Common myeloid progenitor, CD34-positive (primary cell): ENCODE results near the gene EIF5AL1. TPM values are rescaled to one million over a fixed set of nuclear protein-coding genes. Genes with fewer than 3 reads are reported as not detected.
"Not testable (repeated sequence)": the region's sequence is repeated elsewhere in the genome, so short reads cannot be mapped to it uniquely, and the experiment has no call there.

Experiments
- CTCF ChIA-PET: fragments of 350-600 bp; sonication (Branson Sonifier 250); formaldehyde crosslinking; loops from one replicate; lab custom pipeline; 2021; ENCODE audit warnings: antibody characterized with exemption; lab: Charles Lee
- POLR2A ChIA-PET: fragments of 350-600 bp; sonication (Branson Sonifier 250); formaldehyde crosslinking; loops from one replicate; lab custom pipeline; 2021; ENCODE audit warnings: antibody characterized with exemption; lab: Charles Lee
- DNase-seq, 3 donors: peaks; one replicate each; pipeline versions ENCODE4 v3.0.0 to v3.0.0-alpha.2; 2013
- H3K27ac ChIP-seq, 2 experiments: 1 replicate in 1 of 2; 2 replicates in 1 of 2; pipeline ENCODE4 v1.7.0; 2013; ENCODE audit warnings: inconsistent platforms in 2 of 2, low read length in 2 of 2, mild to moderate bottlenecking in 2 of 2, low read depth in 1 of 2, moderate library complexity in 1 of 2; ENCODE audit not compliant: severe bottlenecking in 2 of 2, insufficient read depth in 1 of 2, poor library complexity in 1 of 2
- H3K27me3 ChIP-seq, 5 experiments: replicated peaks in 2 of 5; 1 replicate in 3 of 5; 2 replicates in 2 of 5; pipeline versions ENCODE4 v1.6.1 to v1.7.0; 2013; ENCODE audit warnings: low read length in 4 of 5, mild to moderate bottlenecking in 2 of 5, moderate library complexity in 2 of 5, inconsistent platforms in 1 of 5; ENCODE audit not compliant: insufficient read depth in 5 of 5, control insufficient read depth in 4 of 5
- H3K36me3 ChIP-seq, 4 experiments: 1 replicate in 2 of 4; 2 replicates in 2 of 4; pipeline versions ENCODE4 v1.6.1 to v1.7.0; 2013; ENCODE audit warnings: low read length in 3 of 4, control low read depth in 1 of 4, mild to moderate bottlenecking in 1 of 4; ENCODE audit not compliant: control insufficient read depth in 4 of 4, insufficient read depth in 4 of 4
- H3K4me1 ChIP-seq, 4 experiments: 1 replicate in 3 of 4; 2 replicates in 1 of 4; pipeline versions ENCODE4 v1.6.1 to v1.7.1; 2013; ENCODE audit warnings: low read length in 3 of 4, mild to moderate bottlenecking in 3 of 4, control low read depth in 1 of 4, inconsistent platforms in 1 of 4, moderate library complexity in 1 of 4; ENCODE audit not compliant: control insufficient read depth in 4 of 4, insufficient read depth in 4 of 4; ENCODE audit errors: control extremely low read depth in 1 of 4
- H3K4me3 ChIP-seq, 7 experiments: 1 replicate in 4 of 7; 2 replicates in 3 of 7; pipeline versions ENCODE4 v1.5.1 to v1.7.0; 2013; ENCODE audit warnings: mild to moderate bottlenecking in 7 of 7, low read length in 6 of 7, moderate library complexity in 6 of 7, inconsistent platforms in 2 of 7, low read depth in 2 of 7, control low read depth in 1 of 7; ENCODE audit not compliant: insufficient read depth in 4 of 7, control insufficient read depth in 1 of 7; ENCODE audit errors: extremely low read depth in 1 of 7
- H3K9me3 ChIP-seq, 5 experiments: 1 replicate in 4 of 5; 2 replicates in 1 of 5; pipeline versions ENCODE4 v1.6.1 to v1.7.1; 2013; ENCODE audit warnings: low read length in 4 of 5, mild to moderate bottlenecking in 2 of 5, inconsistent platforms in 1 of 5, low read depth in 1 of 5, moderate library complexity in 1 of 5; ENCODE audit not compliant: control insufficient read depth in 4 of 5, insufficient read depth in 2 of 5; ENCODE audit errors: control extremely low read depth in 1 of 5
- whole genome bisulfite sequencing: methylation state at CpG from one replicate; pipeline ENCODE4 v1.1.5; 2013; ENCODE audit not compliant: insufficient coverage; 5-methylcytosine and 5-hydroxymethylcytosine counted together
- polyA plus RNA-seq: library from polyadenylated mRNA; unstranded; fragments of 120-200 nt; gene quantifications from one replicate; pipeline ENCODE4 v1.2.1, GENCODE V29; 2013

Gene EIF5AL1
- polyA plus RNA-seq, result 0.78 TPM

DNA sequence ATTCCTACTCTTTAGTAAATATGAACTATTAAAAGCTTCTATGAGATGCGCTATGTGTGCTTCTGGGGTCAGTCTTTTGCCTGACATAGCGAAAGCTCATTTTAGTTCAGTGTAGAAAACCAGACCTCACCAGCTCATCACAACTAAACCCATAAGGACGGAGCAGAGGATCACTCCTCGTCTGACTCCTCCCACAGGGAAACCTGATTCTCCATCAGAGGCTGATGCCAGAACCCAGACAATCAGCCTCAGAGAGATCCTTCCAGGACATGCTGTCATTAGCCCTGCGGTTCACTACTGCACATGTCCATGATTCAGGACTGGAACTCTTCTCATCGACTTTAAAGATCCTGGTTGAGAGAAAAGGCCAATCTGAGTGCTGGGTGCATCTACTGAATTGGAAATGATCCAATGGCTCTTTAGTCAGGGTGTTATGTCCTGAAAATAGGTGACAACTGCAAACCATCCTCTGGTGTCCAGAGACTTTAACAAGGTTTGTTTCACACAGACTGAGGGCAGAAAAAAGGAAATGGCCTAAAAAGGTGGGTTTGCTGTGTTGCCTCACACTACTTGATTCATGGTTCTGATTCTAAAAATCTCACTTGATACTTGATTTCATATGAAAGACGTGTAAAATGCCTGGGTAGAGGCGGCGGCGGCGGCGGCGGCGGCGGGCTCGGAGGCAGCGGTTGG lies at the start of gene EIF5AL1:
Gene EIF5AL1 (plus strand): TSS at position 643 of the 693 bp plus-strand sequence. CDS start 117 bp downstream, outside the sequence.
- H3K36me3 ChIP-seq, H3K27me3 ChIP-seq, CTCF ChIA-PET, H3K27ac ChIP-seq, POLR2A ChIA-PET, H3K9me3 ChIP-seq, DNase-seq, H3K4me1 ChIP-seq, H3K4me3 ChIP-seq: not testable (repeated sequence)
- WGBS, result no CpG with 5 or more reads among the region's 17 CpGs

- peaks cover 0 to 11% (median 2%) of the 10 kb centered on the region in 4 experiments for H3K4me1 ChIP-seq
- ChIA-PET CTCF (interaction anchor here (0.9 to 1.8 kb wide), 4 partner anchors 15 to 85 kb away, joined by 3 to 5 read pairs (median 3); no protein-coding TSS in a partner anchor), POLR2A (no interaction called here)
- no peak for DNase-seq
- H3K9me3 ChIP-seq, result no peaks in the 10 kb centered on the region
- no peak overlapping the region for H3K4me3 ChIP-seq
- no peak overlapping the region for H3K27ac ChIP-seq
- H3K27me3 ChIP-seq, result peaks cover 0 to 6% (median 0%) of the 10 kb centered on the region in 5 experiments
- H3K36me3 ChIP-seq, result no peaks in the 10 kb centered on the region
- 97% methylated on average over 10 of the region's 10 CpGs for WGBS
Observed at GRCh38 chr10:79463578-79464496, 48.5 kb upstream of the EIF5AL1 start.

GRCh38 chr10:79465341-79465740 lies 47.0 kb upstream of the EIF5AL1 start:
- peaks cover 0 to 6% (median 0%) of the 10 kb centered on the region in 5 experiments for H3K27me3 ChIP-seq
- H3K9me3 ChIP-seq, result no peaks in the 10 kb centered on the region
- peaks cover 0 to 11% (median 2%) of the 10 kb centered on the region in 4 experiments for H3K4me1 ChIP-seq
- CTCF ChIA-PET, result no interaction called here
- H3K4me3 ChIP-seq, result no peak overlapping the region
- no peak overlapping the region for H3K27ac ChIP-seq
- no peak for DNase-seq
- no peaks in the 10 kb centered on the region for H3K36me3 ChIP-seq
- POLR2A ChIA-PET, result no interaction called here
- 90% methylated on average over 2 of the region's 3 CpGs for WGBS

- no peak overlapping the region for H3K27ac ChIP-seq
- WGBS, result 37% methylated on average over 2 of the region's 3 CpGs
- H3K9me3 ChIP-seq, result no peaks in the 10 kb centered on the region
- peaks cover 0 to under 1% (median 0%) of the 10 kb centered on the region in 5 experiments for H3K27me3 ChIP-seq
- no peak overlapping the region for H3K4me3 ChIP-seq
- ChIA-PET CTCF (interaction anchor here (0.6 to 4.8 kb wide), 25 partner anchors 9 to 1910 kb away, joined by 3 to 52 read pairs (median 5); partner anchors contain the start of gene ZCCHC24), POLR2A (no interaction called here)
- no peak for DNase-seq
- H3K4me1 ChIP-seq, result peaks cover 0 to 15% (median 2%) of the 10 kb centered on the region in 4 experiments
- H3K36me3 ChIP-seq, result no peaks in the 10 kb centered on the region
Observed at GRCh38 chr10:79468015-79468560, 44.2 kb upstream of the EIF5AL1 start.

DNA sequence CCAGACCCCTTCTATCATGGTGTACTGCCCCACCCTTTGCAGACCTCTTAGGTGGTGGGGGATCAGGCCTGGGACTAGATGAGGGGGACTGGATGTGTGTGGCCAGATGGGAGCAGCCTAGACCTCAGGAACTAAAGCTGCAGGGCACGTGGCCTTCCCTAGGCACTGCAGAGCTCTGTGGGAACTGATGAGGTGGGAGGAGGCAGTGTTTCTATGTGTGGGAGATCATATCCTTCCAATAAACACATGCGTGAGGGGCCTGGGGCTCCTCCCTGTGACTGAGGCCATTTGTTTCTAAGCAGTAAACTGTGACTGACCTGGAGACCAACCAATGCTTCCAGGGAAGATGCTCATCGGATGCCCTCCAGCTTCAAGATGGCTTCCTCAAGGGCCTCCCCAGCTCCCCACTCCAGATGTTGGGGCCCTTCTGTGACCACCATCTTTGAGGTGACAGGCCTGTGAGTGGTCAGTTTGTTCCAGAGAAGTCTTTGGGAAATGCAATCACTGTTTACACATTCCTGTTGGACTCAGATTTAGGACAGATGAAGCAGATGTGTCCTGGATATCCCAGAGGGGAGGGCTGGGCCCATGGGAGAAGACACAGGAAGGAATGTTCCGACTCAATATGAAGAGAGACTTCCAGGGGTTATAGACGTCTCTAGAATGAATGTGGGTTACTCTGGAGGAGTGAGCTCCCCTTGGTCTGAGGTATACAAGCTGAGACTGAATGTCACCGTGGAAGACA lies 43.3 kb upstream of the EIF5AL1 start:
- ChIA-PET CTCF (interaction anchor here (0.7 to 4.8 kb wide), 13 partner anchors 8 to 95 kb away, joined by 3 to 52 read pairs (median 8); no protein-coding TSS in a partner anchor), POLR2A (interaction anchor here (1.3 kb wide), 1 partner anchor 13 kb away, joined by 4 read pairs; no protein-coding TSS in a partner anchor)
- Histone ChIP-seq H3K27ac (no peak overlapping the region), H3K36me3 (no peaks in the 10 kb centered on the region), H3K27me3 (no peaks in the 10 kb centered on the region), H3K4me1 (peaks cover 0 to 22% (median 2%) of the 10 kb centered on the region in 4 experiments), H3K4me3 (no peak overlapping the region), H3K9me3 (no peaks in the 10 kb centered on the region)
- DNase-seq, result no peak
- WGBS, result 93% methylated on average over 4 of the region's 6 CpGs

DNA sequence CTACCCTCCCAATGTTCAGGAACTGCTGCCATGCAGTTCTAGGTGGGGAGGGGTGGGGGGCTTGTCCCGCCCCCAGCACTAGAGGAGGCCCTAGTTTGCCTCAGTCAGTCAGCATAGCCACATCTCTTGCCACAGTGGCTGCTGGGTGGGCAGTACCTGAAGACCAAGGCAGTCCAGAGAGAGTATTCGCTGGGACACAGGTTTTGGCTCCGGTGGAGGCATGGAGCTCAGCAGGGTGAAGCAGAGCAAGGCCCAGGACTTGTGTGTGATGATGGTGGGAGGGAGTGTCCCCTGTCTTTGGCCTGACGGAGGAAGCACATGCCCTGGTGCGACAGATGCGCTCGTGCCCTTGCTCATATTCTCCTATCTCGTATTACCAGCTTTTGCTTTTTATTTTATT lies 42.2 kb upstream of the EIF5AL1 start:
- H3K9me3 ChIP-seq, result no peaks in the 10 kb centered on the region
- ChIA-PET CTCF (interaction anchor here (0.7 to 4.8 kb wide), 6 partner anchors 8 to 96 kb away, joined by 3 to 52 read pairs (median 7); no protein-coding TSS in a partner anchor), POLR2A (interaction anchor here (1.3 kb wide), 1 partner anchor 12 kb away, joined by 4 read pairs; no protein-coding TSS in a partner anchor)
- 100% methylated on average over 2 of the region's 8 CpGs for WGBS
- no peak overlapping the region for H3K4me3 ChIP-seq
- peaks cover 0 to 22% (median 2%) of the 10 kb centered on the region in 4 experiments for H3K4me1 ChIP-seq
- no peaks in the 10 kb centered on the region for H3K27me3 ChIP-seq
- H3K36me3 ChIP-seq, result no peaks in the 10 kb centered on the region
- DNase-seq, result no peak
- no peak overlapping the region for H3K27ac ChIP-seq
